ENCODE results near the gene PTPRK. TPM values are rescaled to one million over a fixed set of nuclear protein-coding genes. Genes with fewer than 3 reads are reported as not detected.

The PTPRK gene
- total and polyA plus RNA-seq, 2 of the 8 experiments (the other 6 are each of a cell fraction or from before 2014, with no cell fraction given) = 11.4 to 47.3 TPM

GRCh38 chr6:128520436-128521281, at the start of gene PTPRK (continued):
- TF ChIP-seq KDM5A (IDR thresholded peaks at IDR 0.05; ENCODE audit: low read length) (no peak), SIN3A (conservative IDR thresholded peaks at IDR 0.05 in 1 of 2, IDR thresholded peaks at IDR 0.05 in 1 of 2; ENCODE audit: low read depth in 1 of 2, low read length in 2 of 2) (peak; percentile 27 to 63; a peak in 1 of 4 replicates), CHD2 (IDR thresholded peaks at IDR 0.05; ENCODE audit: low read length) (no peak), E2F6 (IDR thresholded peaks at IDR 0.05) (peak; percentile 29; the same call in 1 of the 2 replicates), RAD21 (IDR thresholded peaks at IDR 0.05 in 1 of 2, conservative IDR thresholded peaks at IDR 0.05 in 1 of 2; ENCODE audit: low read depth in 2 of 2, low read length in 2 of 2) (peak; percentile 17 to 40; a peak in 3 of 4 replicates), TAF7 (optimal IDR thresholded peaks at IDR 0.05; ENCODE audit: borderline replicate concordance, low read depth, low read length) (peak; percentile 68), ZNF274 (IDR thresholded peaks at IDR 0.05; ENCODE audit: borderline replicate concordance, extremely low read depth, low read length) (no peak), TCF12 (IDR thresholded peaks at IDR 0.05; ENCODE audit: low read depth, low read length) (no peak), ASH2L (IDR thresholded peaks at IDR 0.05; ENCODE audit: low read length) (peak; percentile 99), ATF3 (IDR thresholded peaks at IDR 0.05; ENCODE audit: insufficient read depth, low read depth, low read length) (no peak), GTF2F1 (IDR thresholded peaks at IDR 0.05; ENCODE audit: borderline replicate concordance, low read depth, low read length) (no peak; the same call in 1 of the 2 replicates)
